HEK293 (cell line): ENCODE measurements around the gene C19orf73.

Source experiments
- BCL11A ChIP-seq: fragments of 450-650 bp; formaldehyde crosslinking; IDR thresholded peaks from 2 replicates; pipeline ENCODE4 v1.5.1; 2016; ENCODE audit warnings: low read depth, missing biosample characterization, missing genetic modification characterization
- IKZF3 ChIP-seq: fragments of 450-650 bp; IDR thresholded peaks from 2 replicates; pipeline ENCODE4 v1.5.0; 2018; ENCODE audit warnings: missing biosample characterization, mild to moderate bottlenecking, missing genetic modification characterization, moderate library complexity
- KLF8 ChIP-seq: fragments of 450-650 bp; formaldehyde crosslinking; IDR thresholded peaks from 2 replicates; pipeline ENCODE4 v1.5.1; 2016; ENCODE audit warnings: missing biosample characterization, missing genetic modification characterization
- PATZ1 ChIP-seq: fragments of 450-650 bp; formaldehyde crosslinking; IDR thresholded peaks from 2 replicates; pipeline ENCODE4 v1.5.1; 2016; ENCODE audit warnings: missing biosample characterization, missing genetic modification characterization
- PRDM10 ChIP-seq: fragments of 450-650 bp; formaldehyde crosslinking; IDR thresholded peaks from 2 replicates; pipeline ENCODE4 v1.5.1; 2016; ENCODE audit warnings: missing biosample characterization, missing genetic modification characterization
- REPIN1 ChIP-seq: fragments of 450-650 bp; formaldehyde crosslinking; IDR thresholded peaks from 2 replicates; pipeline ENCODE4 v1.5.1; 2017; ENCODE audit warnings: missing biosample characterization, missing genetic modification characterization, low read depth
- REST ChIP-seq: fragments of 450-650 bp; formaldehyde crosslinking; IDR thresholded peaks from 2 replicates; pipeline ENCODE4 v1.5.1; 2016; ENCODE audit warnings: missing biosample characterization, missing genetic modification characterization
- SALL2 ChIP-seq: fragments of 450-650 bp; formaldehyde crosslinking; IDR thresholded peaks from 2 replicates; pipeline ENCODE4 v1.5.0; 2017; ENCODE audit warnings: missing biosample characterization, mild to moderate bottlenecking, missing genetic modification characterization, borderline replicate concordance
- ZBTB17 ChIP-seq: fragments of 450-650 bp; formaldehyde crosslinking; IDR thresholded peaks from 2 replicates; pipeline ENCODE4 v1.5.1; 2016; ENCODE audit warnings: missing biosample characterization, missing genetic modification characterization
- ZBTB48 ChIP-seq: fragments of 450-650 bp; formaldehyde crosslinking; IDR thresholded peaks from 2 replicates; pipeline ENCODE4 v1.5.1; 2016; ENCODE audit warnings: missing biosample characterization, missing genetic modification characterization
- ZFP3 ChIP-seq: fragments of 450-650 bp; formaldehyde crosslinking; IDR thresholded peaks from 2 replicates; pipeline ENCODE4 v1.5.1; 2016; ENCODE audit warnings: low read depth, missing biosample characterization, missing genetic modification characterization
- ZNF223 ChIP-seq: fragments of 450-650 bp; formaldehyde crosslinking; IDR thresholded peaks from 2 replicates; pipeline ENCODE4 v1.5.1; 2016; ENCODE audit warnings: missing biosample characterization, missing genetic modification characterization
- ZNF302 ChIP-seq: fragments of 450-650 bp; formaldehyde crosslinking; IDR thresholded peaks from 2 replicates; pipeline ENCODE4 v1.5.1; 2016; ENCODE audit warnings: missing biosample characterization, missing genetic modification characterization, low read depth
- ZNF335 ChIP-seq: fragments of 450-650 bp; formaldehyde crosslinking; conservative IDR thresholded peaks from 2 replicates; pipeline ENCODE4 v1.5.1; 2016; ENCODE audit warnings: missing biosample characterization, missing genetic modification characterization
- ZNF404 ChIP-seq: fragments of 450-650 bp; formaldehyde crosslinking; IDR thresholded peaks from 2 replicates; pipeline ENCODE4 v1.5.1; 2017; ENCODE audit warnings: missing biosample characterization, missing genetic modification characterization
- ZNF501 ChIP-seq: fragments of 450-650 bp; formaldehyde crosslinking; IDR thresholded peaks from 2 replicates; pipeline ENCODE4 v1.5.1; 2016; ENCODE audit warnings: missing biosample characterization, missing genetic modification characterization
- ZNF544 ChIP-seq: fragments of 450-650 bp; formaldehyde crosslinking; IDR thresholded peaks from 2 replicates; pipeline ENCODE4 v1.5.0; 2017; ENCODE audit warnings: missing biosample characterization, missing genetic modification characterization
- ZNF624 ChIP-seq: fragments of 450-650 bp; formaldehyde crosslinking; IDR thresholded peaks from 2 replicates; pipeline ENCODE4 v1.5.1; 2017; ENCODE audit warnings: missing biosample characterization, missing genetic modification characterization
- ZNF660 ChIP-seq: fragments of 450-650 bp; IDR thresholded peaks from 2 replicates; pipeline ENCODE4 v1.5.1; 2018; ENCODE audit warnings: missing biosample characterization, mild to moderate bottlenecking, missing genetic modification characterization
- ZNF664 ChIP-seq: fragments of 450-650 bp; formaldehyde crosslinking; IDR thresholded peaks from 2 replicates; pipeline ENCODE4 v1.5.1; 2016; ENCODE audit warnings: missing biosample characterization, missing genetic modification characterization
- ZNF837 ChIP-seq: fragments of 450-650 bp; formaldehyde crosslinking; IDR thresholded peaks from 2 replicates; pipeline ENCODE4 v1.5.1; 2016; ENCODE audit warnings: missing biosample characterization, missing genetic modification characterization
- ZSCAN30 ChIP-seq: fragments of 450-650 bp; IDR thresholded peaks from 2 replicates; pipeline ENCODE4 v1.5.1; 2018; ENCODE audit warnings: missing biosample characterization, mild to moderate bottlenecking, missing genetic modification characterization, moderate library complexity
- TF ChIP-seq, protein P1 (sequence below): fragments of 450-650 bp; formaldehyde crosslinking; IDR thresholded peaks from 2 replicates; pipeline ENCODE4 v1.5.1; 2017; ENCODE audit warnings: missing biosample characterization, missing genetic modification characterization
- TF ChIP-seq, protein P2 (sequence below): fragments of 450-650 bp; formaldehyde crosslinking; optimal IDR thresholded peaks from 2 replicates; pipeline ENCODE3; 2016; ENCODE audit warnings: missing biosample characterization, mild to moderate bottlenecking, missing genetic modification characterization

Gene C19orf73

DNA sequence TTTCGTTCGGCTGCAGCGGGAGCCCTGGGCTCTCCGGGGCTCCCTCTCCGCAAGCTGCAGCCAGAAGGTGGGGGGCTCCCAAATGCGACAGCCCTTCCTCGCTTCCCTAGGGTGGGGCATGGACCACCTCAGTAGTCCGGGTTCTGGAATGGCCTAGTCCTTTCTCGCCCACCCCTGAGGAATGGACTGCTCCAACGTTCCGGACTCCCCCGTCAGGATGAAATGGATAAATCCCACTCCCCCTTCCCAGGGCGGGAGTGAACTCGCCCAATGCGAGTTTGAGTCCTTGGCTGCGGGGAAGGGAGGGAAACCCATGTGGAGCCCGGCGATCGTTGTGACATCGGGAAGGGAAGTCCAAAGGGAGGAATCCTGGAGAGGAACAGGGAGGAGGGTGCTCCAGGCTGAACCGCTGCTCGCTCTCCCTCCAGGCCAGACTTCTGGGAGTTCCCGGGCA, 30.7 kb upstream of the C19orf73 start (continued):
- TF ChIP-seq PRDM10 (tag by site-specific recombination) (peak; percentile 99), SALL2 (tag by site-specific recombination) (no peak), REPIN1 (tag by site-specific recombination) (0 out of 2 replicates have a peak, but pooled peaks have one; percentile 43), ZBTB17 (tag by site-specific recombination) (peak; percentile 86), ZNF664 (peak; percentile 4; the same call in 1 of the 2 replicates), ZNF501 (tag by site-specific recombination) (peak; percentile 71), ZNF660 (tag by site-specific recombination) (peak; percentile 30; the same call in 1 of the 2 replicates), ZFP3 (no peak), ZNF404 (tag by site-specific recombination) (no peak), ZNF624 (no peak), KLF8 (0 out of 2 replicates have a peak, but pooled peaks have one; percentile 33), ZNF837 (tag by site-specific recombination) (no peak), BCL11A (tag by site-specific recombination) (peak; percentile 38; the same call in 1 of the 2 replicates), IKZF3 (tag by site-specific recombination) (peak; percentile 47), PATZ1 (tag by site-specific recombination) (peak; percentile 84), ZNF335 (tag by site-specific recombination) (no peak; the same call in none of the 2 replicates), ZNF302 (tag by site-specific recombination) (no peak), ZNF544 (tag by site-specific recombination) (no peak), ZSCAN30 (tag by site-specific recombination) (peak; percentile 59; the same call in 1 of the 2 replicates), ZBTB48 (tag by site-specific recombination) (peak; percentile 44; the same call in 1 of the 2 replicates), ZNF223 (tag by site-specific recombination) (no peak), REST (tag by site-specific recombination) (0 out of 2 replicates have a peak, but pooled peaks have one; percentile 1)
- TF ChIP-seq, protein P1, sequence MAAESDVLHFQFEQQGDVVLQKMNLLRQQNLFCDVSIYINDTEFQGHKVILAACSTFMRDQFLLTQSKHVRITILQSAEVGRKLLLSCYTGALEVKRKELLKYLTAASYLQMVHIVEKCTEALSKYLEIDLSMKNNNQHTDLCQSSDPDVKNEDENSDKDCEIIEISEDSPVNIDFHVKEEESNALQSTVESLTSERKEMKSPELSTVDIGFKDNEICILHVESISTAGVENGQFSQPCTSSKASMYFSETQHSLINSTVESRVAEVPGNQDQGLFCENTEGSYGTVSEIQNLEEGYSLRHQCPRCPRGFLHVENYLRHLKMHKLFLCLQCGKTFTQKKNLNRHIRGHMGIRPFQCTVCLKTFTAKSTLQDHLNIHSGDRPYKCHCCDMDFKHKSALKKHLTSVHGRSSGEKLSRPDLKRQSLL (tag by site-specific recombination) = peak; percentile 50; the same call in 1 of the 2 replicates
- TF ChIP-seq, protein P2, sequence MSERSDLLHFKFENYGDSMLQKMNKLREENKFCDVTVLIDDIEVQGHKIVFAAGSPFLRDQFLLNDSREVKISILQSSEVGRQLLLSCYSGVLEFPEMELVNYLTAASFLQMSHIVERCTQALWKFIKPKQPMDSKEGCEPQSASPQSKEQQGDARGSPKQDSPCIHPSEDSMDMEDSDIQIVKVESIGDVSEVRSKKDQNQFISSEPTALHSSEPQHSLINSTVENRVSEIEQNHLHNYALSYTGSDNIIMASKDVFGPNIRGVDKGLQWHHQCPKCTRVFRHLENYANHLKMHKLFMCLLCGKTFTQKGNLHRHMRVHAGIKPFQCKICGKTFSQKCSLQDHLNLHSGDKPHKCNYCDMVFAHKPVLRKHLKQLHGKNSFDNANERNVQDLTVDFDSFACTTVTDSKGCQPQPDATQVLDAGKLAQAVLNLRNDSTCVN = no peak
